Right lung (tissue), 5 donors: ENCODE results near the gene ZNF823. TPM values are rescaled to one million over a fixed set of nuclear protein-coding genes. Genes with fewer than 3 reads are reported as not detected.
"Not testable (repeated sequence)": the region's sequence is repeated elsewhere in the genome, so short reads cannot be mapped to it uniquely, and the experiment has no call there.

Source experiments
- DNase-seq, 2 donors: peaks; one replicate each; pipeline ENCODE4 v3.0.0-alpha.2; 2013
- polyA plus RNA-seq, 5 donors: library from polyadenylated mRNA; unstranded; fragments of 120-200 nt; gene quantifications; one replicate each; pipeline versions ENCODE4 v1.2.1 to v1.2.3, GENCODE V29; 2013; ENCODE audit warnings: inconsistent platforms in 1 of 5, low replicate concordance in 1 of 5; ENCODE audit not compliant: insufficient read length in 5 of 5, insufficient read depth in 1 of 5

Gene ZNF823
- polyA plus RNA-seq, 5 donors: 7.0 to 11.0 (median 9.0) TPM

DNA sequence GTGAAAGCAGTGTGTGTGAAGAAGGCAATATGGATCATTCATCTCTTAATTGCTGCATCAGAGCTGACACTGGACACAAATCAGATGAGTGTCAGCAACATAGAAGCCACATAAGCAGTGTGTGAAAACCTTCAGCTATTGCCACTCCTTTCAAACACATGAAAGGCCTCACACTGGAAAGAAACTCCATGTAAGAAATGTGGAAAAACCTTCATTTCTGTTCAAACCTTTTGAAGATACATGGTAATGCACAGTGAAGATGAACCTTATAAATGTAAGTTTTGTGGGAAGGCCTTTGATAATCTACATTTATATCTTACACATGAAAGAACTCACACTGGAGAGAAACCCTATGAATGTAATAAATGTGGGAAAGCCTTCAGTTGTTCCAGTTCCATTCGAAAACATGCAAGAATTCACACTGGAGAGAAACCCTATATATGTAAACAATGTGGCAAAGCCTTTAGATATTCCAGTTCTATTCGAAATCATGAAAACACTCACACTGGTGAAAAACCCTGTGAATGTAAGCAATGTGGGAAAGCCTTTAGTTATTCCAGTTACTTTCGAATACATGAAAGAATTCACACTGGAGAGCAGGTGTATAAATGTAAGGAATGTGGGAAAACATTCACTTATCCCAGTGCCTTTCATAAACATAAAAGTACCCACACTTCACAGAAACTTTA, 53.6 kb downstream of the ZNF823 start:
- no peak for DNase-seq

DNA sequence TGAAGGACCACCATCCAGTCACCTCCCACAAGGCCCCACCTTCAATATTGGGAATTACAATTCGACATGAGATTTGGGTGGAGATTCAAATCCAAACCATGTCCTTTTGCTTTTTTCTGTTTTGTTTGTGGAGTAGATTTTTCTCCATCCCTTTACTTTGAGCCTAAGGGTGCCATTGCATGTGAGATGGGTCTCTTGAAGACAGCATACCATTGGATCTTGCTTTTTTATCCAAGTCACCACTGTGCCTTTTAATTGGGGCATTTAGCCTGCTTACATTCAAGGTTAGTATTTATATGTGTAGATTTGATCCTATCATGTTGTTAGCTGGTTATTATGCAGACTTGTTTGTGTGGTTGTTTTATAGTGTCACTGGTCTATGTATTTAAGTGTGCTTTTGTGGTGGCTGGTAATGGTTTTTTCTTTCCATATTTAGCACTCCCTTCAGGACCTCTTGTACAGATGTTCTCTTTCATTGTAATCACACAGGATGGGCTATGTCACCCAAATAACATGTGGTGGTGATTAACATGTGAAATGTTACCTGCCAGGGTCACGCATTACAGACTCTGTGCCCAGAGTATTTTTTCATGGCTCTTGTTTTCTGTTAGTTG, 58.0 kb downstream of the ZNF823 start:
- no peak for DNase-seq

DNA sequence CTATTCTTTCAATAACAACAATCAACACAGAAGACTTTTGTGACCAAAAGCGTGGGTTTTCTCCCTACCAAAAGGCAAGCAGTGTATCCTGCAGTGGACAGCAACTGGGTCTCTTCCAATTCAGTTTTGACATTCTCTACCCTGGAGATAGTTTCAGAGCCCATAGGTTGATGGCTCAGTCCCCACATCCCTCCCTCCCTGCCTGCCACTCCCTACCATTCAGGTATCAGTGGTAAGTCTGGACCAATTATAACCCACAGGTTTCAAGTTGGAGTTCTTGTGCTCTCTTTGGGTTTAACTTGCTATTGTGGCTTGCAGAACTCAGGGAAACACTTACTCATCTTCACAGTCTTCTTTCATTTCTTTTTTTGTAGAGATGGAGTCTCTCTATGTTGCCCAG, 60.2 kb downstream of the ZNF823 start:
- DNase-seq: no peak

DNA sequence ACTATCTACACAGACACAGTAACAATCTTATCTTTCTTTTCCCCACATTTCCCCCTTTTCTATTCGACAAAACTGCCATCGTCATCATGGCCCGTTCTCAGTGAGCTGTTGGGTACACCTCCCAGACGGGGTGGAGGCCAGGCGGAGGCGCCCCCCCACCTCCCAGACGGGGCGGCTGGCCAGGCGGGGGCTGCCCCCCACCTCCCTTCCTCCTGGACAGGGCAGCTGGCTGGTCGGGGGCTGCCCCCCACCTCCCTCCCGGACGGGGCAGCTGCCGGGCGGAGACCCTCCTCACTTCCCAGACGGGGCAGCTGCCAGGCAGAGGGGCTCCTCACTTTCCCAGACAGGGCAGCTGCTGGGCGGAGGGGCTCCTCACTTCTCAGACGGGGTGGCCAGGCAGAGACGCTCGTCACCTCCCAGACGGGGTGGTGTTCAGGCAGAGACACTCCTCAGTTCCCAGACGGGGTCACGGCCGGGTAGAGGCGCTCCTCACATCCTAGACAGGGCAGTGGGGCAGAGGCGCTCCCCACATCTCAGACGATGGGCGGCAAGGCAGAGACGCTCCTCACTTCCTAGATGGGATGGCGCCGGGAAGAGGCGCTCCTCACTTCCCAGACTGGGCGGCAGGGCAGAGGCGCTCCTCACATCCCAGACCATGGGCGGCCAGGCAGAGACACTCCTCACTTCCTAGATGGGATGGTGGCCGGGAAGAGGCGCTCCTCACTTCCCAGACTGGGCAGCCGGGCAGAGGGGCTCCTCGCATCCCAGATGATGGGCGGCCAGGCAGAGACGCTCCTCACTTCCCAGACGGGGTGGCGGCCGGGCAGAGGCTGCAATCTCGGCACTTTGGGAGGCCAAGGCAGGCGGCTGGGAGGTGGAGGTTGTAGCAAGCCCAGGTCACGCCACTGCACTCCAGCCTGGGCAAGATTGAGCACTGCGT, 61.8 kb downstream of the ZNF823 start:
- not testable (repeated sequence) for DNase-seq

GRCh38 chr19:11675569-11675968, 63.2 kb downstream of the ZNF823 start:
- DNase-seq: no peak

GRCh38 chr19:11674067-11674492, 64.7 kb downstream of the ZNF823 start:
- no peak for DNase-seq

- peak; percentile 58 to 65 for DNase-seq
Observed at GRCh38 chr19:11673608-11674041, 65.1 kb downstream of the ZNF823 start.

Other genes with a start within 250 kb of the ZNF823 start
- gene ZNF653, start 233.1 kb downstream of the ZNF823 start, polyA plus RNA-seq: 1 to 10 TPM; 7.4 to 9.6 (median 8.5) TPM
- 10 to 100 TPM; 26.9 to 44.8 (median 32.0) TPM for gene ECSIT, start 209.8 kb downstream of the ZNF823 start, polyA plus RNA-seq
- gene CNN1, start 200.1 kb downstream of the ZNF823 start, polyA plus RNA-seq: 10 to 100 TPM in 2 of 5 donors, 1 to 10 TPM in 3; 4.2 to 21.1 (median 9.8) TPM
- 10 to 100 TPM; 38.5 to 60.3 (median 39.3) TPM for gene ELOF1, start 179.7 kb downstream of the ZNF823 start, polyA plus RNA-seq
- 1 to 10 TPM; 2.6 to 4.4 (median 3.5) TPM for gene ACP5, start 161.3 kb downstream of the ZNF823 start, polyA plus RNA-seq
- 10 to 100 TPM; 29.8 to 43.8 (median 37.0) TPM for gene ZNF627, start 141.5 kb downstream of the ZNF823 start, polyA plus RNA-seq
- 10 to 100 TPM in 4 of 5 donors, 1 to 10 TPM in 1; 8.1 to 16.3 (median 12.3) TPM for gene ZNF441, start 28.1 kb upstream of the ZNF823 start, polyA plus RNA-seq
- gene ZNF491, start 59.6 kb upstream of the ZNF823 start, polyA plus RNA-seq: 10 to 100 TPM in 1 of 5 donors, 1 to 10 TPM in 4; 6.3 to 11.8 (median 8.3) TPM
- gene ZNF440, start 75.3 kb upstream of the ZNF823 start, polyA plus RNA-seq: 10 to 100 TPM; 15.3 to 25.4 (median 23.2) TPM
- gene ZNF439, start 109.8 kb upstream of the ZNF823 start, polyA plus RNA-seq: 10 to 100 TPM; 12.8 to 22.7 (median 18.5) TPM
- gene ZNF69, start 148.8 kb upstream of the ZNF823 start, polyA plus RNA-seq: 10 to 100 TPM; 10.1 to 26.0 (median 17.6) TPM
- 10 to 100 TPM; 17.0 to 25.4 (median 20.2) TPM for gene ZNF700, start 186.2 kb upstream of the ZNF823 start, polyA plus RNA-seq
- 10 to 100 TPM in 1 of 5 donors, 1 to 10 TPM in 4; 5.3 to 11.1 (median 8.3) TPM for gene ZNF763, start 226.1 kb upstream of the ZNF823 start, polyA plus RNA-seq